ENCODE data around the gene FLYWCH1. TPM values are rescaled to one million over a fixed set of nuclear protein-coding genes. Genes with fewer than 3 reads are reported as not detected.

Gene FLYWCH1
- total RNA-seq, 1 donor from 2014 or later: 5.1 TPM

DNA sequence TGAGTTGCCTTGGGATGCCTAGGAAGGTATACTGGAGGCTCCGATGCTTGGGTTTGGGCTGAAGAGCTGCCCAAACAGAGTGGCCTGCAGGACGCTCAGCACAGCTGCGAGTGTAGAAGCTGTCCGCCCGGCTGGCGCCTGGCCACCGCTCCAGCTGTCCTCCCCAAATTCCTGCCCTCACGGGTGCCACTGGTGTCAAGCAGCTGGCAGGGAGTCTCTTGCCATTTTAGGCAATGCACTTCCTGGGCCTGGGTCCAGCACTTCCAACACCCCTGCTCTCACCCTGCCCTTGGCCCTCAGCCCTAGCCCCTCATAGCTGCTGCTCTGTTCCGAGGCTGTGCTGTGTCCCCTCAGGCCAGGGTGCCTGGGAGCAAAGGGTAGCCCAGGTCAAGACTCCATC lies 73.7 kb downstream of the FLYWCH1 start:
- DNase-seq (ENCODE audit: low spot score): no peak
- Mint-ChIP-seq H3K4me1 (peaks cover 20% of the 10 kb centered on the region), H3K36me3 (no peaks in the 10 kb centered on the region), H3K27me3 (ENCODE audit: insufficient read depth, low read depth) (peaks cover 6% of the 10 kb centered on the region), H3K9me3 (no peaks in the 10 kb centered on the region), H3K4me3 (no peak overlapping the region), H3K27ac (no peak overlapping the region)
- H4K20me1 ChIP-seq (ENCODE audit: low read depth): no peaks in the 10 kb centered on the region
- H3K4me1 ChIP-seq: peaks cover 25% of the 10 kb centered on the region
- H2AFZ ChIP-seq (replicated peaks): no peak overlapping the region
- H3F3A ChIP-seq (ENCODE audit: low read depth): peaks cover 38% of the 10 kb centered on the region
- H3K4me2 ChIP-seq: no peak overlapping the region
- TF ChIP-seq EZH2 (IDR thresholded peaks at IDR 0.05) (no peak), EZH2phosphoT487 (IDR thresholded peaks at IDR 0.05) (no peak)
- TF ChIP-seq, protein P1, sequence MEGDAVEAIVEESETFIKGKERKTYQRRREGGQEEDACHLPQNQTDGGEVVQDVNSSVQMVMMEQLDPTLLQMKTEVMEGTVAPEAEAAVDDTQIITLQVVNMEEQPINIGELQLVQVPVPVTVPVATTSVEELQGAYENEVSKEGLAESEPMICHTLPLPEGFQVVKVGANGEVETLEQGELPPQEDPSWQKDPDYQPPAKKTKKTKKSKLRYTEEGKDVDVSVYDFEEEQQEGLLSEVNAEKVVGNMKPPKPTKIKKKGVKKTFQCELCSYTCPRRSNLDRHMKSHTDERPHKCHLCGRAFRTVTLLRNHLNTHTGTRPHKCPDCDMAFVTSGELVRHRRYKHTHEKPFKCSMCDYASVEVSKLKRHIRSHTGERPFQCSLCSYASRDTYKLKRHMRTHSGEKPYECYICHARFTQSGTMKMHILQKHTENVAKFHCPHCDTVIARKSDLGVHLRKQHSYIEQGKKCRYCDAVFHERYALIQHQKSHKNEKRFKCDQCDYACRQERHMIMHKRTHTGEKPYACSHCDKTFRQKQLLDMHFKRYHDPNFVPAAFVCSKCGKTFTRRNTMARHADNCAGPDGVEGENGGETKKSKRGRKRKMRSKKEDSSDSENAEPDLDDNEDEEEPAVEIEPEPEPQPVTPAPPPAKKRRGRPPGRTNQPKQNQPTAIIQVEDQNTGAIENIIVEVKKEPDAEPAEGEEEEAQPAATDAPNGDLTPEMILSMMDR (IDR thresholded peaks at IDR 0.05): no peak
- H3K27ac ChIP-seq: no peak overlapping the region
- H3K4me3 ChIP-seq: no peak overlapping the region
- H3K79me2 ChIP-seq (ENCODE audit: low read depth): no peaks in the 10 kb centered on the region
- no peaks in the 10 kb centered on the region for H3K9me3 ChIP-seq (ENCODE audit: low read depth)
- no peak overlapping the region for H3K9ac ChIP-seq
- no peaks in the 10 kb centered on the region for H3K36me3 ChIP-seq
- peaks cover 7% of the 10 kb centered on the region for H3K27me3 ChIP-seq

DNA sequence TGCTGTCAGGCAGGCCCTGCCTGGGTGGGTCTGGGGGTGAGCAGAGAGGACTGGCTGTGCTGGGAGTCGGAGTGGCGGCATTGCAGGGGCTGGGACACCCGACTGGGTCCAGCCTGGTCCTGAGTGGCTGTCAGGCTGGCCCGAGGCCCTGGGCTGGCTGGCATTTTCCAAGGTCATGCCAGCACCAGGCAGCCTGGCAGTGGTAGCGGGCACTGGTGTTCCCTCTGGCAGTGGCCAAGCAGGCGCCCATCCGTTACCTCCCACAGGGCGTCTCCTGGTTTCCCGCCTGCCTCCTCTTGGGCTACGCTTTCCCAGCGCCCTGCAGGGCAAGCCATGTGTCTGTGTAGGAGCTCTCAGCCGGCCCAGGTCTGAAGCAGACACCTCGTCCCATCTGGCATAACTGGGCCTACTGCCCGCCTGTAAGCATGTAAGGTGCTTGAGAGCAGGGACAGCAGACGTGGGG lies 74.2 kb downstream of the FLYWCH1 start:
- H3K4me3 Mint-ChIP-seq: no peak overlapping the region
- no peaks in the 10 kb centered on the region for H3K9me3 Mint-ChIP-seq
- Histone ChIP-seq H3K9me3 (ENCODE audit: low read depth) (no peaks in the 10 kb centered on the region), H3K27me3 (peaks cover 7% of the 10 kb centered on the region), H3F3A (ENCODE audit: low read depth) (peaks cover 33% of the 10 kb centered on the region), H3K79me2 (ENCODE audit: low read depth) (no peaks in the 10 kb centered on the region), H3K9ac (no peak overlapping the region), H4K20me1 (ENCODE audit: low read depth) (no peaks in the 10 kb centered on the region), H3K4me3 (no peak overlapping the region), H3K4me2 (no peak overlapping the region), H3K36me3 (no peaks in the 10 kb centered on the region), H2AFZ (replicated peaks) (no peak overlapping the region), H3K4me1 (peaks cover 22% of the 10 kb centered on the region), H3K27ac (no peak overlapping the region)
- no peak overlapping the region for H3K27ac Mint-ChIP-seq
- no peak for DNase-seq (ENCODE audit: low spot score)
- peaks cover 18% of the 10 kb centered on the region for H3K4me1 Mint-ChIP-seq
- TF ChIP-seq EZH2 (IDR thresholded peaks at IDR 0.05) (no peak), EZH2phosphoT487 (IDR thresholded peaks at IDR 0.05) (no peak)
- TF ChIP-seq, protein P1 (IDR thresholded peaks at IDR 0.05): no peak
- H3K36me3 Mint-ChIP-seq: no peaks in the 10 kb centered on the region
- H3K27me3 Mint-ChIP-seq (ENCODE audit: insufficient read depth, low read depth): peaks cover 6% of the 10 kb centered on the region

DNA sequence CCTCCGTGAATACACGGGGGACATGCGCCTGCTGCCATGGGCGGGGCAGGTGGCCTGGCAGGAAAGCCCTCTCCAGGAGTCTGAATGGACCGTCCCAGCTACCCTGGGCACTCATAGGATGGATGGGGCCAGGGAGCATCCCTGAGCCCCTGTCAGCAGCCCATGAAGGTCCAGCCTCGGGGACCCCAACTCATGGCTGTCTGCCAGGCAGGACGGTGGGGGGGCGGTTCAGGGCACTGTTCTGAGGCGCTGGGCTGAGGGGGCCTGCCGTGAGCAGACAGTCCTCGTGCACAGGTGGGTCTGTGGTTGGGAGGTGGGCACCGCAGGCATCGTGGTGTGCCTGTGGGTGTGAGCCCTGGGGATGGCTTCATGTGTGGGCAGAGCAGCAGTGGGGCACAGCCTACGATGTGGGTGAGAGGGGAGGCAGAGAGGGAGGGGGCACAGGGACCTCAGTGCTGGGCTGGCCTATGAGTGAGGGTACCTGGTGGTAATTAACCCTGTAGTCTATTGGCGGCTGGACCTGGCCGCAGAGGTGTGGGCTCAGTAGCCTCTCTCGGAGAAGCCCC lies 75.0 kb downstream of the FLYWCH1 start:
- H3K4me2 ChIP-seq: no peak overlapping the region
- H3K9ac ChIP-seq: no peak overlapping the region
- no peak overlapping the region for H3K27ac ChIP-seq
- no peaks in the 10 kb centered on the region for H3K36me3 ChIP-seq
- peaks cover 14% of the 10 kb centered on the region for H3K4me1 ChIP-seq
- DNase-seq (ENCODE audit: low spot score): no peak
- H3K27me3 Mint-ChIP-seq (ENCODE audit: insufficient read depth, low read depth): peaks cover 6% of the 10 kb centered on the region
- H3K79me2 ChIP-seq (ENCODE audit: low read depth): no peaks in the 10 kb centered on the region
- peaks cover 10% of the 10 kb centered on the region for H3K4me1 Mint-ChIP-seq
- peaks cover 25% of the 10 kb centered on the region for H3F3A ChIP-seq (ENCODE audit: low read depth)
- H3K36me3 Mint-ChIP-seq: no peaks in the 10 kb centered on the region
- H3K9me3 ChIP-seq (ENCODE audit: low read depth): no peaks in the 10 kb centered on the region
- H3K9me3 Mint-ChIP-seq: no peaks in the 10 kb centered on the region
- no peak overlapping the region for H3K4me3 ChIP-seq
- peaks cover 7% of the 10 kb centered on the region for H3K27me3 ChIP-seq
- H4K20me1 ChIP-seq (ENCODE audit: low read depth): no peaks in the 10 kb centered on the region
- H2AFZ ChIP-seq (replicated peaks): no peak overlapping the region
- TF ChIP-seq EZH2 (IDR thresholded peaks at IDR 0.05) (no peak), EZH2phosphoT487 (IDR thresholded peaks at IDR 0.05) (no peak)
- TF ChIP-seq, protein P1 (IDR thresholded peaks at IDR 0.05): no peak
- no peak overlapping the region for H3K27ac Mint-ChIP-seq
- no peak overlapping the region for H3K4me3 Mint-ChIP-seq
